Posterior vena cava (tissue), 2 donors: ENCODE results near the gene GATC. TPM values are rescaled to one million over a fixed set of nuclear protein-coding genes. Genes with fewer than 3 reads are reported as not detected.

ENCODE experiments used
- DNase-seq: peaks from one replicate; pipeline ENCODE4 v3.0.0-alpha.2; 2020; ENCODE audit warnings: low spot score
- intact Hi-C, 2 donors: fragments of 100-400 bp; cut with DNase I; formaldehyde crosslinking; loops; one replicate each; pipeline versions ENCODE4 v1.14.1 to v1.14.2; 2022 to 2023
- long read RNA-seq, 2 donors: library from polyadenylated mRNA; unstranded; transcript quantifications; one replicate each; pipeline ENCODE4 v2.0.0, GENCODE V29; 2020 to 2021
- total RNA-seq, 2 donors: library from RNA; stranded (reverse); fragmentation: NEBNext Ultra II Directional; extraction: Animal tissue kit (Norgen Biotek cat#: 25700); gene quantifications; one replicate each; pipeline ENCODE4 v1.2.1, GENCODE V29; 2021
- donor health status: DM: yes; HTN: yes; CAD: no.
- donor health status: DM: yes; HTN: yes; CAD: no.

GATC gene, protein sequence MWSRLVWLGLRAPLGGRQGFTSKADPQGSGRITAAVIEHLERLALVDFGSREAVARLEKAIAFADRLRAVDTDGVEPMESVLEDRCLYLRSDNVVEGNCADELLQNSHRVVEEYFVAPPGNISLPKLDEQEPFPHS
- total RNA-seq, result 10 to 100 TPM; 11.7 to 16.2 TPM
- long read RNA-seq, donor 1, full-length matches to known transcripts, result 1 of 2 reads
- long read RNA-seq, donor 1, partial matches to known transcripts, result 0 of 2 reads
- long read RNA-seq, donor 1, other reads (novel, unspliced or antisense), result 1 of 2 reads
- long read RNA-seq, donor 2, full-length matches to known transcripts, result 3 of 7 reads
- long read RNA-seq, donor 2, partial matches to known transcripts, result 0 of 7 reads
- long read RNA-seq, donor 2, other reads (novel, unspliced or antisense), result 4 of 7 reads

DNA sequence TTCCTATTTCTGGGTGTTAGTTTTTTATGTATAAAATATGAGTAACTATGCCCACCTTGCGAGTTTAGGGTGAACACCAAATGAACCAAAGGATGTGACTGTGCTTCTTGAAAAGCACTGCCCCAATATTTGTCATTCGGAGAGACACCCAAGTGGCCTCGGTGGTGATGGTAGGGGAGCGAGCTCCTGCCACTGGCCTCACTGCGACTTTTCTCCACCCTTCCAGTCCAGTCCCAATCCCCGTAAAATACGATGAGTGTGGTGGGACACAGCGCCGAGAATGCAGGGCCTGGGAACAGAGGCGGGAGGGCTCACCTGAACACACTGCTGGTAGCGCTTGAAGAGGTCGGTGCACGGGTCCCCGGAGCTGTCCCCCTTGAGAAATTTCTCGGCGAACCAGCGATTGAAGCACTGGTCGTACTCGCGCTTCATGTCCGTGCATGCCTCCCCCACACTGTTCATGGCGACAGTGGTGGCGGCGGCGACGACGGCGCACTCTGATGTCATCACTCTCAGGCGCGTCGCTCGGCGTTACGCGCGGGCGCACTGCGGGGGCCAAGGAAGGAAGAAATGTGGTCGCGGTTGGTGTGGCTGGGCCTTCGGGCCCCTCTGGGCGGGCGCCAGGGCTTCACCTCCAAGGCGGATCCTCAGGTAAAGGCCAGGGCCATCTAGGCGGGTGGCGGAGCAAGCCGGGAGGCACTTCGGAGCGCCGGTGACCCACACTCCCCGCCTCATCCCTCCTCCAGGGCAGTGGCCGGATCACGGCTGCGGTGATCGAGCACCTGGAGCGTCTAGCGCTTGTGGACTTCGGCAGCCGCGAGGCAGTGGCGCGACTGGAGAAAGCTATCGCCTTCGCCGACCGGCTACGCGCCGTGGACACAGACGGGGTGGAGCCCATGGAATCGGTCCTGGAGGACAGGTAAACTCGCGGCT lies at the start of gene GATC, which contains the start of gene TRIAP1:
Gene GATC, plus strand, starts transcription at position 534 of the 933 bp plus-strand sequence. Its CDS starts 37 bp downstream, at position 571.
Gene TRIAP1, minus strand, starts transcription at position 474 of the 933 bp plus-strand sequence. Its CDS starts 12 bp downstream, at position 462.
- DNase-seq, result peak; percentile 96
- intact Hi-C loops, result no loop called here

GRCh38 chr12:120397824-120398540 lies 48.3 kb upstream of the GATC start:
- no peak for DNase-seq
- intact Hi-C loops, result no loop called here

GRCh38 chr12:120399531-120399930 lies 46.7 kb upstream of the GATC start:
- intact Hi-C loops, result no loop called here
- no peak for DNase-seq

GRCh38 chr12:120402217-120402616 lies 44.0 kb upstream of the GATC start:
- intact Hi-C loops, result no loop called here

GRCh38 chr12:120403869-120404268 lies 42.4 kb upstream of the GATC start:
- intact Hi-C loops, result no loop called here
- DNase-seq, result no peak

More at GRCh38 chr12:120402217-120402616, 44.0 kb upstream of the GATC start:
- no peak for DNase-seq

- DNase-seq, result no peak
- intact Hi-C loops, result no loop called here
These were observed 42.0 kb upstream of the GATC start for GRCh38 chr12:120404271-120404670.

GRCh38 chr12:120406069-120406468 lies 40.2 kb upstream of the GATC start:
- DNase-seq, result no peak
- intact Hi-C loops, result no loop called here

GRCh38 chr12:120406553-120406952 lies 39.7 kb upstream of the GATC start:
- intact Hi-C loops, result no loop called here
- no peak for DNase-seq

DNA sequence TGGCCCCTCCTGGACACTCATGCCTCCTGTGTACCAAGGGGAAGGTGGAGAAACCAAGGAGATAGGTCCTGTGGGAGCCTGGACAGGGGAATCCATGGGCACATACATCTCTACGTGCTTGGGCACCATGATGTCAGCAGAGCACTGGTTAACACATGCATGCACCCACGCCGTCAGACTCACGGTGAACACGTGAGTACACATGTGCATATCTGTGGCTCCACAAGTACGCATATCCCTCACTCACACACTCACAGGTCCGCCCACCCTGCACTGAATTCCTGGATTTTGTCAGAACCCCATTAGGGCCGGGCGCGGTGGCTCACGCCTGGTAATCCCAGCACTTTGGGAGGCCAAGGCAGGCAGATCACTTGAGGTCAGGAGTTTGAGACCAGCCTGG lies 37.5 kb upstream of the GATC start:
- DNase-seq, result no peak
- intact Hi-C loops, result no loop called here

- no peak for DNase-seq
- intact Hi-C loops, result no loop called here
These were observed 33.8 kb upstream of the GATC start for GRCh38 chr12:120412421-120412820.

- no peak for DNase-seq
- intact Hi-C loops, result no loop called here
These were observed 32.1 kb upstream of the GATC start for GRCh38 chr12:120413901-120414695.

- intact Hi-C loops, result no loop called here
- DNase-seq, result no peak
These were observed 29.6 kb upstream of the GATC start for GRCh38 chr12:120416490-120417216.

DNA sequence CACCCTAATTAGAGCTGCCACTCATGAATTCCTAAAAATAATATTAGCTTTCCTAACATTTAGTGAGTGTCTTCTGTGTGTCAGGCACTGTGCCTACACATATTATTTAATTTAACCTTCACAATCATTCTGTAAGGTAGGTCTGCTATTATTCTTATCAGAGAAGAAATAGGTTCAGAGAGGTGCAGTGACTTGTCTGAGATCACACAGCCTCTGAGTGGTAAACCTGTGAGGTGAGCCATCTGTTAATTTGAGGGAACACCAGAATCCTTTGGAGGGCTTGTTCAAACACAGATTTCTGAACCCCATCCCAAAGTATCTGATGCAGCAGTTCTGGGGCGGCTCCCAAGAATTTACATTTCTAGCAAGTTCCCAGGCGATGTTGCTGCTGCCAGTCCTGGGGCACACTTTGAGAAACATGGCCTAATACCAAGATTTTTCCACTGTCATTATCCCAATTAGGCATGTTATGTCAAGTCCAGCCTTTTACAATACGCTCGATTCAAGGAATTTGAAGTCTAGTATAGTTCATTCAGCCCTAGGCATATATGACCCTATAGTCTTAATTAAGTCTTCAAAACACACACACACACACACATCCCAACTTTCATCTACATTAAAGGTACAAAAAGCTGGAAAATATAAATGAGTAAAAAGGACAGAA lies 28.2 kb upstream of the GATC start:
- DNase-seq, result no peak
- intact Hi-C loops, result no loop called here

GRCh38 chr12:120421701-120422100 lies 24.5 kb upstream of the GATC start:
- intact Hi-C loops, result no loop called here
- no peak for DNase-seq

DNA sequence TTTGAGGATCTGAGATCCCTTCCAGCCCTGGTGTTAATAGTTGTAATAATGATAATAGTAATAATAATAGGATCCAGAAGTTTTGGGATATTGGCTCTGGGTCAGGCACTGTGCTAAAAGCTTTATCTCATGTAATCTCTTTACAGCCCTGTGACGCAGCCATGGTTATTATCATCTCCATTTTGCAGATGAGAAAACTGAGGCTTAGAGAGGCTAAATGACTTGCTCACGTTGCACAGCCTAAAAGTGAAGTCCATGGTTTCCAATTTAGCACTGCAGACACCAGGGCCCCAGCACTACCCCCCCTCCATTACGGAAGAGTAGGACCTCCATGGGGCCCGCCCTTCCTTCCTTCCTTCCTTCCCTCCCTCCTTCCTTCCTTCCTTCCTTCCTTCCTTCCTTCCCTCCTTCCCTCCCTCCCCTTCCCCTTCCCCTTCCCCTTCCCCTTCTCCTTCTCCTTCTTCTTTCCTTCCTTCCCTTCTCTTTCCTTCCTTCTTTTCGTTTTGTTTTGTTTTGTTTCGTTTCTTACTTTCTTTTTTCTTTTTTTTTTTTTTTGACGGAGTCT lies 23.3 kb upstream of the GATC start:
- intact Hi-C loops, result no loop called here
- no peak for DNase-seq

DNA sequence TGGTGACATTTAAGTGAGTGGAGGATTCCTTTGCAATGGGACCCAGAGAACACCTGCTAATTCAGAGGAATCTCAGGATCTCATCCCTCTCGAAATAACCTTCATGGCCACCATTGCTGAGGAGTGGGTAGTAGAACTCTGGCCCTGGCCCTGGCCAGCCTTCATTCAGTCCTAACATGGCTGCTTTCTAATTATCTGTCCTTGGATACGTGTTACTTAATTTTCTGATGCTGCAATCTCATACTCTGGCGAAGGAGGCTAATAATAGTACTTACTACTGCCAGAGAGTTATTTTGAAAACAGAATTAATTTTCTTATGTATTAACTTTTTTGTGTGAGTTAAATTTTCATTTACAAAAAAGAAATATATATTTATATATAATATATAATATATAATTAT lies 20.4 kb upstream of the GATC start:
- intact Hi-C loops, result loop anchor here in 1 of 2 donors (5.0 kb wide), 1 partner anchor 68 kb away; no protein-coding TSS in a partner anchor
- DNase-seq, result no peak

DNA sequence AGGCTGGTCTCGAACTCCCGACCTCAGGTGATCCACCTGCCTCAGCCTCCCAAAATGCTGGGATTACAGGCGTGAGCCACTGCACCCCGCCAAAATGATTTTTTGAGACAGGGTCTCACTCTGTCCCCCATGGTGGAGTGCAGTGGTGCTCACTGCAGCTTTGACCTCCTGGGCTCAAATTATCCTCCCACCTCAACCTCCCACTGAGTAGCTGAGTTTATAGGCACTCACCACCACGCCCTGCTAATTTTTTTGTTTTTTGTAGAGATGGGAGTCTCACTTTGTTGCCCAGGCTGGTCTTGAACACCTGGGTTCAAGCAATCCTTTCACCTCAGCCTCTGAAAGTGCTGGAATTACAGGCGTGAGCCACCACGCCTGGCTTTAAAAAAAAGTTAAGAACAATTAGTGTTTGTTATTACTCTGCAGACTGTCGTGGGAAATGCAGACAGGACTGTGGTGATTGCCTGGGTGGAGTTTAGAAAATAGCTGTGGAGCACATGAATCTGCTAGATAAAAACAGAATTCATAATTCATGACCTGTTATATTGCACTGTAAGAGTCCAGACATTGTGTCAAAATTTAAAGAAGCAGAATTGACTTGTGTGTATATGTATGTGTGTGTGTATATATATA lies 17.5 kb upstream of the GATC start:
- intact Hi-C loops, result loop anchor here in 1 of 2 donors (5.0 kb wide), 1 partner anchor 71 kb away; no protein-coding TSS in a partner anchor
- no peak for DNase-seq
